HepG2 (cell line): ENCODE data around the gene PRSS38. TPM values are rescaled to one million over a fixed set of nuclear protein-coding genes. Genes with fewer than 3 reads are reported as not detected.

ENCODE experiments used
- ATAC-seq: fragments of 200-7000 bp; cut with Tn5 transposase; 3 replicates; pipeline ENCODE4 v1.9.1; 2020; ENCODE audit warnings: mild to moderate bottlenecking, moderate library complexity
- BruUV-seq: library from RNA; stranded (reverse); fragments of 400-500 nt; replicated peaks from 2 replicates; lab custom pipeline; 2021; lab: Mats Ljungman, UMichigan
- CTCF ChIA-PET: fragments of 300-600 bp; formaldehyde crosslinking; extraction: SDS; loops from one replicate; lab custom pipeline; 2021; ENCODE audit warnings: low total read pairs, inconsistent platforms, low intra/inter-chr PET ratio; lab: Yijun Ruan, JAX
- POLR2A ChIA-PET: fragments of 350-600 bp; sonication (Branson Sonifier 250); formaldehyde crosslinking; loops from one replicate; lab custom pipeline; 2020; ENCODE audit warnings: antibody characterized with exemption, inconsistent platforms; lab: Yijun Ruan, JAX
- DNase-seq: peaks from one replicate; pipeline ENCODE4 v3.0.0-alpha.2; 2015; ENCODE audit warnings: low spot score
- FAIRE-seq: peaks from 3 replicates; lab custom pipeline; 2011; peaks lifted over from hg19 to GRCh38; lab: Jason Lieb, UNC
- H2AFZ ChIP-seq: one replicate; pipeline ENCODE4 v1.6.1; 2011; ENCODE audit warnings: low read length, inconsistent platforms
- H3K27ac ChIP-seq: fragments of 300-600 bp; 3 replicates; pipeline ENCODE4 v1.8.0; 2011; ENCODE audit warnings: mixed run types, mild to moderate bottlenecking, mixed read lengths, low read length, inconsistent platforms; ENCODE audit not compliant: insufficient read depth; ENCODE audit errors: extremely low read length
- H3K27me3 ChIP-seq, 2 experiments: fragments of 200-600 bp in 1 of 2; 2 replicates in 1 of 2; 3 replicates in 1 of 2; pipeline versions ENCODE4 v1.6.0 to v1.8.0; 2011; ENCODE audit warnings: low read length in 2 of 2, mild to moderate bottlenecking in 2 of 2, moderate library complexity in 2 of 2, inconsistent platforms in 1 of 2; ENCODE audit not compliant: insufficient read depth in 2 of 2, control insufficient read depth in 1 of 2
- H3K36me3 ChIP-seq, 2 experiments: fragments of 200-600 bp in 1 of 2; replicated peaks in 1 of 2; 2 replicates in 1 of 2; 3 replicates in 1 of 2; pipeline versions ENCODE4 v1.5.1 to v1.8.0; 2011; ENCODE audit warnings: low read length in 2 of 2, inconsistent platforms in 1 of 2; ENCODE audit not compliant: insufficient read depth in 2 of 2, control insufficient read depth in 1 of 2
- H3K4me1 ChIP-seq: 2 replicates; pipeline ENCODE4 v1.5.1; 2012; ENCODE audit warnings: low read length, inconsistent platforms; ENCODE audit not compliant: insufficient read depth
- H3K4me2 ChIP-seq: 2 replicates; pipeline ENCODE4 v1.6.0; 2011; ENCODE audit warnings: low read depth, low read length, inconsistent platforms
- H3K4me3 ChIP-seq, 3 experiments: fragments of 200-600 bp in 1 of 3; sonication (generic), shearing (Covaris generic) in 1 of 3; replicated peaks in 1 of 3; 2 replicates each; pipeline ENCODE4 v1.5.1; 2011 to 2016; ENCODE audit warnings: low read length in 3 of 3, inconsistent platforms in 2 of 3, low read depth in 2 of 3, mild to moderate bottlenecking in 2 of 3, control low read depth in 1 of 3, mixed read lengths in 1 of 3; ENCODE audit not compliant: insufficient read depth in 1 of 3
- H3K79me2 ChIP-seq: one replicate; pipeline ENCODE4 v1.6.1; 2011; ENCODE audit warnings: low read length, inconsistent platforms; ENCODE audit not compliant: insufficient read depth
- H3K9ac ChIP-seq: 2 replicates; pipeline ENCODE4 v1.6.0; 2011; ENCODE audit warnings: mild to moderate bottlenecking, low read depth, low read length, inconsistent platforms; ENCODE audit not compliant: insufficient read depth
- H3K9me3 ChIP-seq: 2 replicates; pipeline ENCODE4 v1.5.1; 2012; ENCODE audit warnings: mild to moderate bottlenecking, low read length
- H4K20me1 ChIP-seq: 2 replicates; pipeline ENCODE4 v1.6.0; 2011; ENCODE audit warnings: inconsistent platforms, mild to moderate bottlenecking, low read length, moderate library complexity; ENCODE audit not compliant: insufficient read depth
- CHCHD3 ChIP-seq: sonication (generic); formaldehyde crosslinking; IDR thresholded peaks from 2 replicates; pipeline ENCODE4 v1.8.0; 2022; ENCODE audit warnings: mild to moderate bottlenecking, missing genetic modification reagents, moderate library complexity
- FOXA3 ChIP-seq: IDR thresholded peaks from 2 replicates; pipeline ENCODE4 v1.6.1; 2016; ENCODE audit warnings: missing genetic modification reagents, missing compliant biosample characterization
- IRF2 ChIP-seq: IDR thresholded peaks from 2 replicates; pipeline ENCODE4 v1.6.1; 2018; ENCODE audit warnings: missing genetic modification reagents, missing compliant biosample characterization
- NR2F1 ChIP-seq, 2 experiments: fragments of 450-650 bp in 1 of 2; formaldehyde crosslinking in 1 of 2; IDR thresholded peaks; 2 replicates each; pipeline versions ENCODE4 v1.5.0 to v1.6.1; 2016 to 2020; ENCODE audit warnings: mild to moderate bottlenecking in 1 of 2, missing compliant biosample characterization in 1 of 2, missing genetic modification reagents in 1 of 2, moderate library complexity in 1 of 2
- RXRB ChIP-seq: IDR thresholded peaks from 2 replicates; pipeline ENCODE4 v1.6.1; 2016; ENCODE audit warnings: borderline replicate concordance, missing genetic modification reagents, missing compliant biosample characterization
- TEF ChIP-seq: sonication (generic); formaldehyde crosslinking; IDR thresholded peaks from 2 replicates; pipeline ENCODE4 v1.5.0; 2020; ENCODE audit warnings: missing genetic modification reagents
- ZFP36 ChIP-seq: fragments of 150-350 bp; IDR thresholded peaks from 2 replicates; pipeline ENCODE4 v1.6.1; 2018; ENCODE audit warnings: borderline replicate concordance, low read length, low read depth; ENCODE audit not compliant: partially characterized antibody
- ZNF12 ChIP-seq: sonication (generic); formaldehyde crosslinking; IDR thresholded peaks from 2 replicates; pipeline ENCODE4 v1.5.0; 2020; ENCODE audit warnings: missing genetic modification reagents
- ZNF34 ChIP-seq: sonication (generic); formaldehyde crosslinking; IDR thresholded peaks from 2 replicates; pipeline ENCODE4 v1.4.0; 2020; ENCODE audit warnings: mild to moderate bottlenecking, missing genetic modification reagents, borderline replicate concordance
- ZNF549 ChIP-seq: sonication (generic); formaldehyde crosslinking; IDR thresholded peaks from 2 replicates; pipeline ENCODE4 v1.5.0; 2020; ENCODE audit warnings: missing genetic modification reagents
- ZNF678 ChIP-seq: sonication (generic); formaldehyde crosslinking; IDR thresholded peaks from 2 replicates; pipeline ENCODE4 v1.4.0; 2020; ENCODE audit warnings: mild to moderate bottlenecking, missing genetic modification reagents
- ZSCAN20 ChIP-seq: sonication (generic); formaldehyde crosslinking; IDR thresholded peaks from 2 replicates; pipeline ENCODE4 v1.4.0; 2020; ENCODE audit warnings: missing genetic modification reagents, mild to moderate bottlenecking, borderline replicate concordance
- WGBS: methylation state at CpG from one replicate; pipeline ENCODE4 v1.1.6; 2017; ENCODE audit warnings: low lambda C conversion rate; 5-methylcytosine and 5-hydroxymethylcytosine counted together
- in situ Hi-C: cut with HindIII; loops from 2 replicates; pipeline ENCODE4 v1.10.0; 2017; ENCODE audit warnings: low pct_unique_long_range_greater_than_20kb; ENCODE audit not compliant: extremely low pct_ligation_motif_present
- intact Hi-C: fragments of 100-400 bp; cut with micrococcal nuclease; formaldehyde crosslinking; loops from one replicate; pipeline ENCODE4 v1.10.0; 2022; ENCODE audit not compliant: unreplicated experiment
- polyA plus RNA-seq, 8 experiments: library from polyadenylated mRNA; depleted of rRNA in 3 of 8; stranded (reverse) in 7 of 8; unstranded in 1 of 8; fragments of >200 nt; fragmentation: Illumina TruSeq in 4 of 8; extraction: Trizol in 4 of 8; gene quantifications; 2 replicates each; pipeline versions ENCODE4 v1.2.1 to v1.2.3, GENCODE V29; 2011 to 2016; ENCODE audit warnings: low read depth in 4 of 8, missing spikeins in 1 of 8, mixed read lengths in 1 of 8; ENCODE audit not compliant: insufficient read depth in 1 of 8
- total RNA-seq, 5 experiments: library from RNA; depleted of rRNA; stranded (reverse); fragments of >200 nt; fragmentation: Illumina TruSeq; extraction: Trizol; gene quantifications; 2 replicates each; pipeline ENCODE4 v1.2.3, GENCODE V29; 2016; ENCODE audit warnings: low read depth in 1 of 5
- TF ChIP-seq, protein P1 (sequence below): sonication (generic); formaldehyde crosslinking; IDR thresholded peaks from 2 replicates; pipeline ENCODE4 v1.4.0; 2020; ENCODE audit warnings: missing genetic modification reagents
- TF ChIP-seq, protein P2 (sequence below): IDR thresholded peaks from 2 replicates; pipeline ENCODE4 v1.6.1; 2012; ENCODE audit warnings: low read length, improper control_type of control experiment
- TF ChIP-seq, protein P3 (sequence below): sonication (generic); formaldehyde crosslinking; IDR thresholded peaks from 2 replicates; pipeline ENCODE4 v1.9.0; 2021; ENCODE audit warnings: missing genetic modification reagents, mild to moderate bottlenecking, borderline replicate concordance
- TF ChIP-seq, protein P4 (sequence below): sonication (generic); formaldehyde crosslinking; IDR thresholded peaks from 2 replicates; pipeline ENCODE4 v1.8.1; 2023; ENCODE audit warnings: missing genetic modification reagents, mild to moderate bottlenecking, borderline replicate concordance

PRSS38 gene
- total and polyA plus RNA-seq, 2 of the 13 experiments (the other 11 are each of a cell fraction or from before 2014, with no cell fraction given): not detected

DNA sequence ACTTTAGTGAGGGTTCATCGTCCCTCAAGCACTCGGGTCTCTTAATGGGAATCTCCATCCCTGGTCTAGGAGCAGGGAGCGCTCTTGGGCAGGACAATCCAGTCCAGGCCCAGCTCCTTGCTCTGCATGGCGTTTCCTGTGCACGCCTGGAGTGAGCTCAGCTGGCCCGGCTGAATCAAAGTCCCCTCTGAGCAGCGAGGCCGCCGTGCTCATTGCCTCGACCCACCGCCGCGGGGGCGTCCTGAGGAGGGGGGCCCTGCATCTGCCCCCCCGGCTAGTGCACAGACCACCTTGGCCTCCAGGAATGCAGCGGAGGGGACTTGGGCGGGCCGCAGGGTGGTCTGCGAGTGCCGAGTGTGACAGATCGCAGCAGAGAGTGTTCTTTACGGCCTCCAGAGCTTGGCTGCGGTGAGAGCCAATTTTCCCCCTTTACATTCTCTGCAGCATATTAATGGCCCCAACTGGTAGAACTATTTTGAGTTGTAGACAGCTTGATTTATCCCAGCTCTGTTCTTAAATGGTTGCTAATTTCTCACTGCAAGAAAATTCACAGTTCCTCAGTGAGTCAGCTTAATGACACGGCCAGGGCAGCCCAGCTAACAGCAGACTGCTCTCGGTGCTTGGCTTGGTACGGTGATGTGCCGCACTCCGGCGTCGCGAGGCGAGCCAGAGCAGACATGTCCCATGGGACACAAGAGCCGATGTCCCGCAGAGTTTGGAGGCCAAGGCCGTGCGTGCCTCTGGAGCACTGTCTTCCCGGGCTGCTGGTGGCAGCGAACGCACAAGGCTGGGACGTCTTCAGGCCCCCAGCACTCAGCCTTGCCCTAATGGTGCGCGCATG lies 40.4 kb upstream of the PRSS38 start (continued):
- TF ChIP-seq, protein P1, sequence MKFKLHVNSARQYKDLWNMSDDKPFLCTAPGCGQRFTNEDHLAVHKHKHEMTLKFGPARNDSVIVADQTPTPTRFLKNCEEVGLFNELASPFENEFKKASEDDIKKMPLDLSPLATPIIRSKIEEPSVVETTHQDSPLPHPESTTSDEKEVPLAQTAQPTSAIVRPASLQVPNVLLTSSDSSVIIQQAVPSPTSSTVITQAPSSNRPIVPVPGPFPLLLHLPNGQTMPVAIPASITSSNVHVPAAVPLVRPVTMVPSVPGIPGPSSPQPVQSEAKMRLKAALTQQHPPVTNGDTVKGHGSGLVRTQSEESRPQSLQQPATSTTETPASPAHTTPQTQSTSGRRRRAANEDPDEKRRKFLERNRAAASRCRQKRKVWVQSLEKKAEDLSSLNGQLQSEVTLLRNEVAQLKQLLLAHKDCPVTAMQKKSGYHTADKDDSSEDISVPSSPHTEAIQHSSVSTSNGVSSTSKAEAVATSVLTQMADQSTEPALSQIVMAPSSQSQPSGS (CRISPR knock-in tag): no peak
- no peak for TF ChIP-seq ZSCAN20 (CRISPR knock-in tag)
- no peak for TF ChIP-seq FOXA3 (CRISPR knock-in tag)
- TF ChIP-seq, protein P2, sequence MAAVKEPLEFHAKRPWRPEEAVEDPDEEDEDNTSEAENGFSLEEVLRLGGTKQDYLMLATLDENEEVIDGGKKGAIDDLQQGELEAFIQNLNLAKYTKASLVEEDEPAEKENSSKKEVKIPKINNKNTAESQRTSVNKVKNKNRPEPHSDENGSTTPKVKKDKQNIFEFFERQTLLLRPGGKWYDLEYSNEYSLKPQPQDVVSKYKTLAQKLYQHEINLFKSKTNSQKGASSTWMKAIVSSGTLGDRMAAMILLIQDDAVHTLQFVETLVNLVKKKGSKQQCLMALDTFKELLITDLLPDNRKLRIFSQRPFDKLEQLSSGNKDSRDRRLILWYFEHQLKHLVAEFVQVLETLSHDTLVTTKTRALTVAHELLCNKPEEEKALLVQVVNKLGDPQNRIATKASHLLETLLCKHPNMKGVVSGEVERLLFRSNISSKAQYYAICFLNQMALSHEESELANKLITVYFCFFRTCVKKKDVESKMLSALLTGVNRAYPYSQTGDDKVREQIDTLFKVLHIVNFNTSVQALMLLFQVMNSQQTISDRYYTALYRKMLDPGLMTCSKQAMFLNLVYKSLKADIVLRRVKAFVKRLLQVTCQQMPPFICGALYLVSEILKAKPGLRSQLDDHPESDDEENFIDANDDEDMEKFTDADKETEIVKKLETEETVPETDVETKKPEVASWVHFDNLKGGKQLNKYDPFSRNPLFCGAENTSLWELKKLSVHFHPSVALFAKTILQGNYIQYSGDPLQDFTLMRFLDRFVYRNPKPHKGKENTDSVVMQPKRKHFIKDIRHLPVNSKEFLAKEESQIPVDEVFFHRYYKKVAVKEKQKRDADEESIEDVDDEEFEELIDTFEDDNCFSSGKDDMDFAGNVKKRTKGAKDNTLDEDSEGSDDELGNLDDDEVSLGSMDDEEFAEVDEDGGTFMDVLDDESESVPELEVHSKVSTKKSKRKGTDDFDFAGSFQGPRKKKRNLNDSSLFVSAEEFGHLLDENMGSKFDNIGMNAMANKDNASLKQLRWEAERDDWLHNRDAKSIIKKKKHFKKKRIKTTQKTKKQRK: no peak
- TF ChIP-seq ZNF549 (CRISPR knock-in tag): no peak
- TF ChIP-seq RXRB (CRISPR knock-in tag): no peak

DNA sequence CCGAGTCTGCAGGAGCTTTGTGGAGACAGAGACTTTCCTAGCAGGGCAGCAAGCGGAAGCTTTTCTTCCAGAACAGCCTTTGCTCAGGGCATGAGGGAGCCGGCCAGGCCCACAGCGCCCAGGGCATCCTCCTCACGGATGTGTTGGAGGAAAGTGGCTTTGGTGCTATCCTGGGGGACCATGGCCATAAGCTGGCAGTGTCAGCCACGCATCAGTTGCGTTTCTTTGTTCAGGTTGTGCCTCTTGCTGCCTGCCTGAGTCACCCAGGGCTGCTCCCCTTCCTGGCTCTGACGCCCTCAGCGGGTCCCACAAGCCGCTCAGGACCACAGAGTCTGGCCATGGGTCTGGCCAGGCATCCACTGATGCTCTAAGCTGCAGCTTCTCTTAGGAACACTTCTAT lies 39.6 kb upstream of the PRSS38 start:
- FAIRE-seq (no peak), ATAC-seq (no peak), DNase-seq (no peak)
- intact Hi-C loops: no loop called here
- CTCF ChIA-PET: no interaction called here
- POLR2A ChIA-PET: no interaction called here
- no peak overlapping the region for H3K9ac ChIP-seq
- no peaks in the 10 kb centered on the region for H3K27me3 ChIP-seq
- H3K9me3 ChIP-seq: no peaks in the 10 kb centered on the region
- H4K20me1 ChIP-seq: no peaks in the 10 kb centered on the region
- H2AFZ ChIP-seq: no peak overlapping the region
- 100% methylated on average over 1 of the region's 10 CpGs for WGBS
- in situ Hi-C loops: no loop called here
- no peaks in the 10 kb centered on the region for H3K79me2 ChIP-seq
- H3K4me1 ChIP-seq: no peaks in the 10 kb centered on the region
- H3K4me2 ChIP-seq: no peak overlapping the region
- peaks cover 10 to 18% of the 10 kb centered on the region in 2 experiments; a peak in 4 of 5 replicates for H3K36me3 ChIP-seq
- H3K4me3 ChIP-seq: no peak overlapping the region
- no TSS peak for BruUV-seq
- no peak overlapping the region for H3K27ac ChIP-seq
- TF ChIP-seq TEF (no peak), ZNF678 (CRISPR knock-in tag) (no peak), NR2F1 (CRISPR knock-in tag; IDR thresholded peaks at IDR 0.05) (no peak), CHCHD3 (CRISPR knock-in tag) (no peak), IRF2 (CRISPR knock-in tag) (no peak), ZNF12 (CRISPR knock-in tag) (no peak), ZFP36 (no peak), ZNF34 (no peak)
- TF ChIP-seq, protein P3, sequence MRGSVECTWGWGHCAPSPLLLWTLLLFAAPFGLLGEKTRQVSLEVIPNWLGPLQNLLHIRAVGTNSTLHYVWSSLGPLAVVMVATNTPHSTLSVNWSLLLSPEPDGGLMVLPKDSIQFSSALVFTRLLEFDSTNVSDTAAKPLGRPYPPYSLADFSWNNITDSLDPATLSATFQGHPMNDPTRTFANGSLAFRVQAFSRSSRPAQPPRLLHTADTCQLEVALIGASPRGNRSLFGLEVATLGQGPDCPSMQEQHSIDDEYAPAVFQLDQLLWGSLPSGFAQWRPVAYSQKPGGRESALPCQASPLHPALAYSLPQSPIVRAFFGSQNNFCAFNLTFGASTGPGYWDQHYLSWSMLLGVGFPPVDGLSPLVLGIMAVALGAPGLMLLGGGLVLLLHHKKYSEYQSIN (CRISPR knock-in tag): no peak
- TF ChIP-seq, protein P4, sequence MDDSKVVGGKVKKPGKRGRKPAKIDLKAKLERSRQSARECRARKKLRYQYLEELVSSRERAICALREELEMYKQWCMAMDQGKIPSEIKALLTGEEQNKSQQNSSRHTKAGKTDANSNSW: no peak
